ENCODE measurements around the gene PDGFD.
"Not testable (repeated sequence)": the region's sequence is repeated elsewhere in the genome, so short reads cannot be mapped to it uniquely, and the experiment has no call there.

Gene PDGFD

DNA sequence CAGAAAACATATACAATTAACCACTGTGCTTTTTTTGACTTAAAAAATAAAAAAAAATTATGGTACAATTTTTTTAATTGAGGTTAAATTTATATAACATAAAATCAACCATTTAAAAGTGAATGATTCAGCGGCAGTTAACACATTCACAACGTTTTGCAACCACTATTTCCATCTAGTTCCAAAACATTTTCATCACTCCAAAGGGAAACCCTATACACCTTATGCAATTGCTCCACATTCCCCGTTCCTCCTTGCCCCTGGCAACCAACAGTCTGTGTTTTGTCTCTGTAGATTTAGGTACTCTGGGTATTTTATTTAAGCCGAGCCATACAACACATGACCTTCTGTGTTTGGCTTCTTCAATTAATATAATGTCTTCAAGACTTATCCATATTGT lies 112.2 kb downstream of the PDGFD start:
- no peak for DNase-seq

GRCh38 chr11:104049116-104049515 lies 114.8 kb downstream of the PDGFD start:
- DNase-seq = no peak

GRCh38 chr11:104046858-104047257 lies 117.1 kb downstream of the PDGFD start:
- DNase-seq = not testable (repeated sequence)

DNA sequence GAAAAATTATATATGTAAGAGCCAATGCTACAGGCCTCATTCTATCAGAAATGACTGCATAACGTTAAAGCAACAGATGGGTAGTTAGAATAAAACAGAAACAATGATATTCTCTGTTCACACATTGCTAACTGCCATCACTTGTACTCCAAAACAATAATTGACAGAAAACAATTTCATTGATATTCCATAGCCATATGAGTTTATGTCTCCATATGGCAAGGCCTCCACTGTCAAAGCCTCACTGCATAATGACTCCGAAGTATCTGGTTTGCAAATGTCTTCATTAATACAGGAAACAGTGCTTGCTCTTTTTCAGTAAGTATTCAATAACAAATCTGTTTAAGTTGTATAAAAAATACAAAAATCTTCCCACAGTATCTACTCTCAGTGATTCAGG lies 117.6 kb downstream of the PDGFD start:
- no peak for DNase-seq

GRCh38 chr11:104043678-104044239 lies 120.2 kb downstream of the PDGFD start:
- no peak for DNase-seq

DNA sequence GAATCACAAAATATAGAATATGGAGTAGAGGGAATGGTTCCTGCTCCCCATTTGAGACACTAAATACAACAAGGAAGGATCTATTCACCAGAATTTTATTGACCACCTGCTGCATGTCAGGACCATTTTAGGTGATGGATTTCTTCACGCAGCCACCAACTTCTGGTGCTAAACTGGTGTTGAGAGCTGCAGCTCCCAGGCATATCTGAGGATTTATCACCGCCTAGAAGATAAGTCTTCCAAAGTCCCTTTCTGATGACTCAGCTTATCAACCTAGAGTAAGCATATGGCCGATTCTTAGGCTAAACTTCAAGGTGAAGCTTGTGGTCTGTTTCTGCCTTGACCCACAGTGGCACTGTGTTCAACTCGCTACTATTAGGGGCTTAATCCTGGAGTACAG lies 120.8 kb downstream of the PDGFD start:
- no peak for DNase-seq

GRCh38 chr11:104041792-104042191 lies 122.2 kb downstream of the PDGFD start:
- DNase-seq = no peak

DNA sequence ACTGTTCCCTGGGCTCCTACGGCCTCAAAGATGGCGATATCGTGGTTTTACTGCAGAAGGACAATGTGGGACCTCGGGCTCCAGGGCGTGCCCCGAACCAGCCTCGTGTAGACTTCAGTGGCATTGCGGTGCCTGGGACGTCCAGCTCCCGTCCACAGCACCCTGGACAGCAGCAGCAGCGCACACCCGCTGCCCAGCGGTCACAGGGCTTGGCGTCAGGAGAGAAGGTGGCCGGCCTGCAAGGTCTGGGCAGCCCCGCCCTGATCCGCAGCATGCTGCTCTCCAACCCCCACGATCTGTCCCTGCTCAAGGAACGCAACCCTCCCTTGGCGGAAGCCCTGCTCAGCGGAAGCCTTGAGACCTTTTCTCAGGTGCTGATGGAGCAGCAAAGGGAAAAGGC lies 127.0 kb downstream of the PDGFD start:
- no peak for DNase-seq

- peak; percentile 12 for DNase-seq
Measured at GRCh38 chr11:104036588-104036987, 127.4 kb downstream of the PDGFD start, which contains the start of gene DDI1. Gene DDI1 (plus strand): TSS chr11:104036640. CDS start chr11:104036823, 183 bp downstream.

DNA sequence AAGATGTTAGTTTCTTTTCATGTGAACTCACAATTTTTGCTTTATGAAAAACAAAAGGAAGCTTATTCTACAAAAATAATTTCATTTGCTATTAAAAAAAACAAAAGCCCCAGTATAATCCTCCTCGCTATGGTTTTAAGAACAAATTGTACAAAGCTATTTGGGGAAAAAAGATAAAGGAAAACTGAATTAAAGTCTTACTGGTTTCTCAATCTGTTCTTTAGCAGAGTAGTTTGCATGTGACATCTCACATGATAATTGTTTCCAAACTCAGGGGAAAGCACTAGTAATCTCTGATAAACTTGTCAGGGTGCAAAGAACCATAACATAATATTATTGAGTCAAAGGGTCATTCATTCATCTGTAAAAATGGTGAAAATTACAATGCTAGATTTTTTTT lies 130.4 kb downstream of the PDGFD start:
- DNase-seq = no peak

GRCh38 chr11:104033134-104033533 lies 130.8 kb downstream of the PDGFD start:
- DNase-seq = peak; percentile 74

GRCh38 chr11:104028476-104029263 lies 135.3 kb downstream of the PDGFD start:
- DNase-seq = no peak

DNA sequence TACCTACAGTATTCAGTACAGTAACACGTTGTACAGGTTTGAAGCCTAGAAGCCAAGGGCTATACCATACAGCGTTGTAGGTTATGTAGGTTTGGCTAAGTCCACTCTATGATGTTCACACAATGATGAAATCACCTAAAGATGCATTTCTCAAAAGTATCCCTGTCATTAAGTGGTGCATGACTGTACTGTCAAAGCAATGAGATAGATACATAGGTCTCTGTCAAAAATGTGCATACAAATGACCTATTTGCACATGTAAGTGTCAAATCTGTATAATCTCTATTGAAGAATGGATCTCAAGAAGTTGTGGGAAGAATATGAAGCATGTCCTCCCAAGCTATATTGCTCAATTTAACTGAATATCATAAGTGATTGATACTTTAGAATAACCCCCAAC lies 139.4 kb downstream of the PDGFD start:
- DNase-seq = no peak

DNA sequence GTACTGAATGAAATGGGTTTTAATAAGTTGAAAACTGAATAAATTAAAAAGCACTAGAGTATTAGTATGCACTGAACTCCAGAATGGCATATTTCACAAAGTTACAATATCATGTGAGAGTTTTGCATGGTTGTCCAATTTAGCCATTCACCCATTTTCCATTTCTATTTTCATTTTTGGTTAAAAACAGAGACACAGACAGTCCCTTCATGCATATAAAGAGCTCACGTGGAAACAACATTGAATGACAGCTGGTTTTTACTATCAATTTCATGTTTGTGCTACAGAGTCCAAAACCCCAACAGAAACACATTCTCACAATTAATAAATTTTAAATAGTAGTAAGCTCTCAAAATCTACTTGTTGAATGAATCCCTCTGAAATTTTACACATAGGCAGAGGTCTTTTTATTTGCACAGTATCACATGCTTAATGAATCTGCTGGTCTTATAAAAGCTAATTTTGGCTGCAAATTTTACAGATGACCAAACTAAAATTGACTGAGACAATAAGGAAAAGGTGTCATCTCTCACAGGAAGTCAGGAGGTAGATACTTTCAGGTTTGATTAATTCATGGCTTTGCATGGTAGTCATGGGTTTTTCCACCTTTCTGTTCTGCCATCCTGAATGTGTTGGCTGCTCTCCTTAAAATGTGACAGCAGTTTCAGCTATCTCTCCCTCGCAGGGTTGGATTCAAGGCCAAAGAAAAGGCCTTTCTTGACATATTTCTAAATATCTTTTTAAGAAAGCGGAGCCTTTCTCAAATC lies 148.1 kb downstream of the PDGFD start:
- DNase-seq = no peak

GRCh38 chr11:104011044-104011443 lies 152.9 kb downstream of the PDGFD start:
- no peak for DNase-seq

- no peak for DNase-seq
Measured at GRCh38 chr11:104009744-104010143, 154.2 kb downstream of the PDGFD start.

DNA sequence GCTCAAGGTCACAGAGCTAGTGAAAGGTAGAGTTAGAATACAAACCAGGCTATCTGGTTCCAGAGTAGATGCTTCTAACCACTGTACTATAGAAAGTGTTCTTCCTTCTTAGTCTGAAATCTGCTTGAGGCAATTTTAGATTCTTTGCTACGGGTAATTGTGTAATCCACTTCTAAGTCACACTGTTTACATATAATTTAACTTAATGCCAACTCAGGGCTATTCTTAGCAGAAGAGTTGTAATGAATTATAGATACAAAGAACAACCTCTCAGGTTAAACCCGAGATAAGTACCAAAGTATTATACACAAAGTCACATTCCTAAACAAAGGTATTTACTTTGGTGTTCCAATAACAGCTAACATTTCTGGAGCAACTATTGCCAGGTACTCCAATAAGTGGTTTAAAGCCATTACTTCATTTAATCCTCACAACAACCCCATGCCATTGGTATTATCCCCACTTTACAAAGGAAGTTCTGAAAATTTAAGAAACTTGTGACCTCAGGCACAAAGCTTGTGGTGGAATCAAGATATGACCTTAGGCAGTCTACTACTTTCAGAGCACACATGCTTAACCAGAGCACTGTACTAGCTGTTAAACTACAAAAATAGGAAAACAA lies 158.6 kb downstream of the PDGFD start:
- DNase-seq = no peak

- no peak for DNase-seq
Measured at GRCh38 chr11:104003491-104003890, 160.5 kb downstream of the PDGFD start.

DNA sequence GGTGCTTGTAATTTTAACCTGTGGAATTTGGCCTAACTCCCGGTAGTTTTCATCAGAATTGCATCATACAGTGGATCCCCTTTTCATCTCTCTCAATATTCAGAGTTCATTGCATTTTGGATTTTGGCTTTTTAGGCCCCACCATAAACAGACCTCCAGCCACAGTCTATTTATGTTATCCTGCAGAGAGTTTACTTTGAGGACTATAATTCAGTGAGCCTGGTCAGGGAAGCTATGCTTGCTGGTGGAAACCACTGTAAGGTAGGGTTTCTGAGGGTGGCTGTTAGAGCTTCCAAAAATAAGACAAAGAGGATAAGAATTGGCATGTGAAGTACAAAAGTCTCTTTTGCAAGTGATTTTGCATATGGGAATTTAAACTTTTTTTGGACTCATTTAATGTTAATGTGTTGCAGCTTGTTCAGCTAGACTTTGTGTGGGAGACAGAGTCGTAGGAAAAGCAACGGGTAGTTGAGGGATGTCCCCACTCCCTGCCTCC lies 162.3 kb downstream of the PDGFD start:
- DNase-seq = no peak

- no peak for DNase-seq
Measured at GRCh38 chr11:104000798-104001197, 163.1 kb downstream of the PDGFD start.

- no peak for DNase-seq
Measured at GRCh38 chr11:103998826-103999508, 165.0 kb downstream of the PDGFD start.

DNA sequence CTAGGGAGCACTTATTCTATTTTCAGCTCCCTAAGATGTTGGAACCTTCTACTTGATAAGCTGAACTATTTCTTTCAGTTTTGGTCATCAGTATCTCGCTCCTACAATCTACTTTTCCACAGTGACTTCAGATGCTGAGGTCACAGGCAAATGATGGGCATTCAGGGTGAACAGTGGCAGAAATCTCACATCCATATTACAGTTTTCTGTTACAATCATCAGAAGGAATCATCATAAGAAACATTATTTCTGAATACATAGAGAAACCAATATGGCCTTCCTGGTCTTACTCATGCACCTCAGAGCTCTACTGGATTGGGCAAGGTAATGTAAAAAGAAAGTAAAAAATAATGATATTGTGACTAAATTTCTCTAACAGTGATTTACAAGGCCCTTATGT lies 166.9 kb downstream of the PDGFD start:
- DNase-seq = no peak

DNA sequence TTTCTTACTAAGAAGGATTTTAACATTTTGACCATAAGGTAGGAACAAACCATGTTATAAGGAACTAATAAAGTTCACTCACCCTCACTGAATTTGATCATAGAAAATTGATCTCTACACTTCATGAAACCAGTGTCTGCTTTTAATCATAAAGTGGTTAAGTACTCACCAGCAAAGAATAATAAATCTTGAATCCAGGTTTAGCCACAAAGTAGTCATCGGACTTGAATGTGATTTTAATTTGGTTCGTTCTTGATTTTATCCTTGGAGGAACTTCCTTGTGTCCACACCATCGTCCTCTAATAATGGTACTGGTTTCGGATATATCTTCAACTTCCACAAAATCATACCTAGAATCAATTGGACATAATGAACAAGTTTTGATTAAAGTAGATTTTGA lies 168.1 kb downstream of the PDGFD start:
- DNase-seq = no peak
